Right lobe of liver (tissue), 4 donors: ENCODE results near the gene TPM4.

Experiments
- POLR2A ChIP-seq: fragments of 450-650 bp; IDR thresholded peaks from one replicate; pipeline ENCODE4 v1.6.1; 2017; ENCODE audit warnings: antibody characterized with exemption, mild to moderate bottlenecking
- TF ChIP-seq, protein P1 (sequence below), 4 donors: fragments of 200-600 bp in 3 of 4; fragments of 450-650 bp in 1 of 4; IDR thresholded peaks; one replicate each; pipeline versions ENCODE4 v1.5.1 to v1.8.0; 2016 to 2022; ENCODE audit warnings: antibody characterized with exemption in 4 of 4, mild to moderate bottlenecking in 2 of 4
- donor health status: DM: no; HTN: no; CAD: no.
- donor health status: DM: no; HTN: no; CAD: no.
- donor health status: DM: no; HTN: yes; CAD: no.

DNA sequence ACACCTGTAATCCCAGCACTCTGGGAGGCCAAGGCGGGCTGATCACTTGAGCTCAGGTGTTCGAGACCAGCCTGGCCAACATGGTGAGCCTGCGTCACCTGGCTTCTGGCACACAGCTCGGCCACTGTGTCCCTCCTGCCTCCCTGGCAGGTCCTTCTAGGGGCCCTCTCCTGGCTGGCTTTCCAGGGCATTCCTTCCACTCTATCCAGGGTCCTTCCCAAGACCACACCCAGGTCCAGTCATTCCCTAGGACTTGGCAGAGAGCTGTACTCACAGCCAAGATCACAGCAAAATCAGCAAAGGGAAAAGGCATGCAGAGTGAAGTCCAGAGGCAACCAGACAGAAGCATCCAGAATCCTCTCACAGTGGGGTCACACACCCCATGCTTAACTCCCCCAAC, 57.5 kb downstream of the TPM4 start:
- no peak for TF ChIP-seq POLR2A
- TF ChIP-seq, protein P1, sequence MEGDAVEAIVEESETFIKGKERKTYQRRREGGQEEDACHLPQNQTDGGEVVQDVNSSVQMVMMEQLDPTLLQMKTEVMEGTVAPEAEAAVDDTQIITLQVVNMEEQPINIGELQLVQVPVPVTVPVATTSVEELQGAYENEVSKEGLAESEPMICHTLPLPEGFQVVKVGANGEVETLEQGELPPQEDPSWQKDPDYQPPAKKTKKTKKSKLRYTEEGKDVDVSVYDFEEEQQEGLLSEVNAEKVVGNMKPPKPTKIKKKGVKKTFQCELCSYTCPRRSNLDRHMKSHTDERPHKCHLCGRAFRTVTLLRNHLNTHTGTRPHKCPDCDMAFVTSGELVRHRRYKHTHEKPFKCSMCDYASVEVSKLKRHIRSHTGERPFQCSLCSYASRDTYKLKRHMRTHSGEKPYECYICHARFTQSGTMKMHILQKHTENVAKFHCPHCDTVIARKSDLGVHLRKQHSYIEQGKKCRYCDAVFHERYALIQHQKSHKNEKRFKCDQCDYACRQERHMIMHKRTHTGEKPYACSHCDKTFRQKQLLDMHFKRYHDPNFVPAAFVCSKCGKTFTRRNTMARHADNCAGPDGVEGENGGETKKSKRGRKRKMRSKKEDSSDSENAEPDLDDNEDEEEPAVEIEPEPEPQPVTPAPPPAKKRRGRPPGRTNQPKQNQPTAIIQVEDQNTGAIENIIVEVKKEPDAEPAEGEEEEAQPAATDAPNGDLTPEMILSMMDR (IDR thresholded peaks at IDR 0.05) = no peak
